ENCODE results near the gene POLD2.

Gene POLD2

DNA sequence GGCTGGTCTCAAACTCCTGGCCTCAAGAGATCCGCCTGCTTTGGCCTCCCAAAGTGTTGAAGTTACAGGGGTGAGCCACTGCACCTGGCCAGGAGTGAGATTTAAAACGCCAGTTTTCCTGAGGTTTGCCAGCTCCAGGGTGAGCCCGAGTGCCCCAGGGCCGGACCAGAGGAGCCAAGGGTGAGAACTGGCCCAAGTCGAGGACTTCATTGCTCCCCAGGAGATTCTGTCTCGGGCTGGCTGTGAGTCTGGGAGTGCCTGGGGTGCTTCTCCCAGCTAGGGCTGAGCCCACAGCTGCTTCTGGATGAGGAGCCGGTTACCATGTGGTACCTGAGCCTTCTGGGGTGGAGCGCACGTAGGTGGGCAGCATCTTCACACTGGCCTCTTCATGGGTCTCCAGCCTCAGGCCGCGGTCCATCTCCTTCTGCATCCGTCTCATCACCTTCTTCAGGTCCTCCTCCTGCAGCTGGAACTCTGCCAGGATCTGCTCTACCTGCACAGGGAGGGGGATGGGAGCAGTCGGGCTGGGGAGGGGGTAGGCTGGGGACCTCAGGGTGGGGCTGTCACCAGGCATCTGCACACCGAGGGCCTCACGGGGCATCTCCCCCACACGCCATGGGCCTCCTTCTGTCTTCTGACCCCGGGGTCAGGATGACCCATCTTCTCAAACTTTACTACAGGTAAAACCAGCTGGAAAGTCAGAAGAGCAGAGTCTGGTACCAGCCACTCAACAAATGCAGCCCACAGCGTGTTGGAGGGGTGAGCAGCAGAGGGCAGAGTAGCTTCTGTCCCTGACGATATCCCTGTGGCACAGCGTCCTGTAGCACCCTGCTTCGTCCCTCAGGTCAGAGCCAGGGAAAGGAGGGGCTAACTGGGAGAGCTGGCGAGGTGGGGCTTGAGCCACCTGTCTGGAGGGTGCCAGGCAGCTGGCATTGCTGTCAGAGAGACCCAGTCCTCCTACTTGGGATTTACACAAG, 29.9 kb upstream of the POLD2 start:
- DNase-seq (ENCODE audit: insufficient read length, low spot score), result no peak
- FAIRE-seq, result no peak

DNA sequence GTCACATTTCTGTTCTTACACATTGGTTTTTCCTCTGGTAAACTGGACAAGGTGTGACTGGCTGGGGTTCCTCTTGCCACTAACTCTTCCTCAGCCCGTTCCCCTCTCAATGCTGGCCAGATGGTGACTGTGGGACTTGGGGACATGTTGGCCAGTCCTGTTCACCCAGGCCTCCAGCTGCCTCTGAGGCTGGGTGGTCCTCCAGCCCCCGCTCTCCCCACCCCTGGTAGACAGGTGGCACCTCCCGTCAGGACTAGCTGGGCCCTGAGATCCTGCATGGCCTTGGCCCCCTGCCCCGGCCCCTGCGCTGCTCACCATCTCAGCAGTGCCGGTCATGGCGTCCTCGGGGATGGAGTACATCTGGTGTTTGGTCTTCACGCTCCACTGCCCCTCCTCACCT, 28.6 kb upstream of the POLD2 start:
- no peak for DNase-seq (ENCODE audit: insufficient read length, low spot score)
- no peak for FAIRE-seq

DNA sequence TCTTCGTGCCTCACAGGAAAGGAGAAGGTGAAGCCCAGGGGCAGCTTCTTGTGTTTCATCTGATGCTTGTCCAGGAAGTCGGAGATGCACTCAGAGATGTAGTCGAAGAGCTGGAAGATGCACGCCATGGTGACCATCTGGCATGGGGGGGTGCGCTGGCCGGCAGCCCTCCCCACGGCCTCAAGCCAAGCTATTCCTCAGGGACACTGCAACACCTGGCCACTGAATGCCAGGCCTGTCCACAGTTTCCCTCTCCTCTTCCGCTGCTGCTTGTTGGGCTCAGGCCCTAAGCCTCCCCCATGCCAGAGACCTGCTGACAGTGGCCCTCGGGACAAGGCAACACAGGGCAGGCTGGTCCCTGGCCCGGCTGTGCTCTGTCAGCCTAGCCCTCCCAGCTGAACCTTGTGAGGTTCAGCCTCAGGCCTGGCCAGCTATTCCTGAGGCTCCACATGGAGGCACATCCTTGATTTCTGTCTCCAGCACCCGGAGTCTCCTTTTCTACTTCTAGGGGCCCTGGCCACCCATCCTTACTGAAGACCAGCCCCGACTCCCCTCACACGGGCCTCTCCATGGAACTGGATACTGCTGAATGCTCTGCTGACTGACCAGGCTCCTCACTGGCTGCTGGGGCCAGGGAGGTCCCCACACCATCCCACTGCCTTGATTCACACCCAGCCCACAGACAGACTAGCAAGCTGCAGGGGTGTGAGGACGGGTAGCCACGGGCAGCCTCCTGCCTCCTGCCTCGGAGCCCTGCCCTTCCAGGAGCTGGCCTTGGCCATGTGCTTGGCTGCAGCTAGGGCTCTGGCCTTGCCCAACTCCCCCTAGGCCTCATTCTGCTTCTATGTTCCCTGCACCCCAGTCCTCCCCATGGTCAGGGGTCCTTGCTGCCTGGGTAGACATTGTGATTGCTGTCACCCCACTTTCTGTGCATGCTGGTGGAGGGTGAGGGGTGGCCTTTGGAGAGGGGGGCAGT, 27.9 kb upstream of the POLD2 start:
- FAIRE-seq, result no peak
- no peak for DNase-seq (ENCODE audit: insufficient read length, low spot score)

DNA sequence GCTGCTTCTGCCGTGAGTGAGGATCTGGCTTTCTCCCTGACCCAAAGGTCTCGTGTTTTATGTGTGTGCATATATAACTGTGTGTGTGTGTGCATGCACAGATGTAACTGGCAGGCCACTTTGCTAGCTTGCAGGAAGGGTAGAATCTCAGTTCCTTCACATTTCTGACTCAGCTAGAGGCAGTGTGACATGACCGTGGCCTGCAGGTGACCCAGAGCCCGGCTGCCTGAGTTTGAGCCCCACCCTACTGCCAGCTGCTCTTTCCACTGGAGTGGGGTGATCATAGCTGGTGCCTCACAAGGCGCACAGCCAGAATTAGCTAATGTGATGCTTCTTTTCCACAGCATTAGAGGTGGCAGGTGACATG, 27.1 kb upstream of the POLD2 start:
- DNase-seq (ENCODE audit: insufficient read length, low spot score) (no peak), FAIRE-seq (no peak)

DNA sequence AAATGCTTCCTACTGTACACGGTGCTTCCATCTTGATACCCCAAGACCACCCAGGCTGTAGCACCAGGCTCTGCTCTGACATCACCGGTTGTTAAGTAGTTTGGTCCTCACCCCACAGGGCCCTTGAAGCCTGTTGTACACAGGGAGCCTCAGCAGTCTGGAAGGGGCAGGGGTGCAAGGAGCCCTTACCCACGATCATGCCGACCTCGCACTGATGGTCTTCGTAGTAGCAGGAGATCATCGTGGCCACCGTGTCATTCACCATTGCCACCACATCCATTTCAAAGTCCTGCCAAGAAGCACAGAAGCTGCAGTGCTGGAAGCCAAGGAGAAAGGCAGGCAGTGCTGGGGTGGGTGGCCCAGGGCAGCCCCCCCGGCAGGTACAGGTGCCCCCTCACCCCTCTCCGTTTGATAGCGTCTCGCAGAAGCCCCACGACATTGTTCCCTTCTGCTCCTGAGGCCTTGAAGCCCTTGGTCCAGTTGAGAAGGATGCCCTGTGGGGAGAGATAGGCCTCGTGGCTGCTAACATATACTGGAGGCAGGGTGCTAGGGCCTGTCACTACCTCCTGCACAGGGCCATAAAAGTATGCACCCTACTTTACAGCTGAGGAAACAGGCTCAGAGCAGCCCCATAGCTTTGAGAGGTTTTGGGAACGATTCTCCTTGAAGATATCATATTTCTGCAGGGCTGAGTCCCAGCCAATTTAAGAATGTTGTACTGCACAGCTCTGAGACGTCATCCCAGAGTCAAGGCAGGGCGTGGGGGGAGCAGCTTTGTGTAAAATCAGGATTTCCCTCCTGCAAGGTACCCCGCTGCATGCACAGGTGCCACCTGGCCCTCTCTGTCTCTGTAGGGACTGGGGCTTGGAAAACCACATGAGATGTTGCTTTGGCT, 26.5 kb upstream of the POLD2 start:
- DNase-seq (ENCODE audit: insufficient read length, low spot score) (no peak), FAIRE-seq (peak; percentile 52)

DNA sequence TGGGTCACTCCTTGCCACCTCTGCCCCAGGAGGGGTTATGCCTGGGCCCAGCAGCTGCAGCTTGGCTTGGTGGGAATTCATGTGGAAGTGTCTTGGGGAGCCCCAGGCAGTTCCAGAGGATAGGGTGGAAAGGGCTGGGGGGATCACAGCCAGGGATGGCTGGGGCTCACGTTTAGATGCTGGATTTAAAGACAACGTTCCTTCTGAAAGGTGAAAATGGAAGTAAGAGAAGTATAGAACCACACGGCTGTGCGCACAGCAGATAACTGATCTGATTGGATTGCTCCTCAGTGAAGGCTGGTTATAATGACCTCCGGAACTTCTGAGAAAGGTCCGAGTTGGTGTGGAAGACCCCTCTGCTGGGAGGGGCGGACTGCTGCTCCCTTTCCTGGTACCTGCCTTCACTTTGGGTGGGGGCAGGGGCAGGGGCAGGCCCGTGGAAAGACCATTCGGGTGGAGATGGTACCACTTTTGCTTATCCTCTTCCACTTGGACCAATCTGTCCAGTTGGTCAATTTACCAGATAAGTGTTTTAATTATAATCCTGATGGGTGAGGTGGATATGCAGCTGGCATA, 25.7 kb upstream of the POLD2 start:
- FAIRE-seq, result no peak
- DNase-seq (ENCODE audit: insufficient read length, low spot score), result no peak

DNA sequence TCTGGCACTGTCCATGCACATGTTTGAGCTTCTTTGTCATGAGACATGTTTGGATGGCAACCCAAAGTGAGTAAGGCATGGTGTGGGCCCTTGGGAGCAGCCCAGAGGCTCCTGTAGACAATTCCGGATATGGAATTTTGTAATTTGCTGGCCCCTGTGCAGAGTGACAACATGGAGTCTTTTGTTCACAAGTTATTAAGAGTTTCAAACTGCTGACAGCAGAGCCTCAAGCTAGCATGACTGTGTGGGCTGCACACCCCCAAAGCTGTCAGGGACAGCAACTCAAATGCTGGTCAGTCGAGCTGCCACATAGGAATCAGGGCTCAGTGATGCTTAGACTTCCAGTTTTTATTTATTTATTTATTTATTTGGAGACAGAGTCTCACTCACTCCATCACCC, 24.8 kb upstream of the POLD2 start:
- DNase-seq (ENCODE audit: insufficient read length, low spot score) (no peak), FAIRE-seq (no peak)

DNA sequence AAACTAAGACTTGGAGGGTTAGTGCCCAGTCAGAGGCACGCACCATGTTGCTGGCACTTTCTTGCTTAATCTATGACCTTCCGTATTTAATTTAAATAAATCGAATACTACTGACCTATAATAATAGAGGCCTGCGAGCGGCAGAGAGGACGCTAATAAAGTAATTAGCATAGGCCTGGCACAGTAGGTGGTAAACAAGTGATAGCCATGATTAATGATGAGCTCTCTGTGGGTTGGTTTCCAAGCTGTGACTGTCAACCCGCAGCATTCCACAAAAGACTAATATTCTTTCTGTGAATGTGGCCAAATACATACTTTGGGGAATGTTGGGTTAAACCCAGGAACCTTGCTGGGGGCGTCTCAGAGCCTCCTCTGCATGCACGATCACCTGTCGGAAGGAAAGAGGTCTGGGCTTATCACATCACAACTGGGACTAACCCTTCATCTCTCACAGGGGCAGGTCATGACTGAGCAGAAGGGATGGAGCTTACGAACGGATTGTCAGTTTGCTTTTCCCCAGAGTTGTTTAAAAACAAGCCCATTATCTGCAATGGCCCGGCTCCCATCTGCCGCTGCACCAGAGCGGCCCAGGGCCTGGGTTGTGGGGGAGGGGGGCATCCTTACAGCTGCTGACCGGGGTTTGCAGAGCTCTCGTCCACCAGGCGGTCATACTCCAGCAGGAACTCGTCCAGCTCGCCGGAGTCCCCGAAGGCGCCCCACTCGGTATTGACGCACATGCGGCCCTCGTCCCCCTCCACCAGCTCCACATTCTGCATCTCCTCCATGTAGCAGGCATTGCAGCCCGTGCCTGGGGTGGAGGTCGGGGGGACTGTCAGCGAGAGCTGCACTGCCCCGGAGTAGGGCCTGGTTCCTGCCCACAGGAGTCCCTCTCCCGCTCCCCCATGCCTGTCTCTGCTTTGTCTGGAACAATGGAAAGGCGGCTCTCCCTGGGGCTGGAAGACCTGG, 24.0 kb upstream of the POLD2 start:
- DNase-seq (ENCODE audit: insufficient read length, low spot score) (no peak), FAIRE-seq (no peak)

DNA sequence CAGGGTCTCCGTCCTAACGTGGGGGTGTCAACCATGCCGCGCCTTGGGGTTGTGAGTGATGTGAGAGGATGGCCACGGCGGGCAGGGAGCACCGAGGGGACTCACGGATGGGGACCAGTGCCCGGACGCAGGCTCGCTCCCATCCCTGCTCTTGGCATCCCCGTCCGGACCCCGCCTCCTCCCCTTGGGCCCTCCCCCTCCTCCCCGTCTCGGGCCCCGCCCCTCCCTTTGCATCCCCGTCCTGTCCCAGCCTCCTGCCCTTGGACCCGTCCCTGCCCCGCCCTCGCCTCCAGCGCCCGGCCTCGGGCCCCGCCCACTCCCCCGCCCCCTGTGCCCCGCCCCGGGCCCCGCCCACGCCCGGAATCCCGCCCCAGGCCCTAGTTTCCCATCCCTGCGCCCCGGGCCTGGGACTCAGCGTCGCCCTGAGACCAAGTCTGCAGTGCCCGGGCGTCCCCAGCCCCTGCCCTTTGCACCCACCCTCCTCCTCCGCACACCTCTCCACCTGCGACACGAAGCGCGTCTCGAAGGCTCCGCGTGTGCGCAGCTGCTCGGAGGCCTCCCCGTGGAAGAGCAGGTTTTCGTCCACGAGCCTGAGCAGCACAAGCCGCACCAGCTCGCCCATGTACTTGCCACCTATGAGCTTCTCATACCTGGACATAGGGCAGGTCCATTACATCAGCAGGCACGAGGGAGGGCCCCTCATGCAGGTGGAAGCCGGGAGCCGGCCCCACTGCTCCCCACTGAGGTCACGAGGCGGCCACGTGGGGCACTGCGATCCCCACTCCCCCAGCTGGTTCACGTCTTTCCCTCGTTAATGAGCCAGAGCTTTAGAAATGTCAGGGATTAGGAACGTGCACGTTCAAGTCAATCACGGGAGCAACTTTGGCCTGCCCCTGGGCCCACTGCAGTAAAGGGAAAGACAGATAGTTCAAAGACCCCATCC, 22.9 kb upstream of the POLD2 start:
- DNase-seq (ENCODE audit: insufficient read length, low spot score) (peak; percentile 53), FAIRE-seq (peak; percentile 68)

DNA sequence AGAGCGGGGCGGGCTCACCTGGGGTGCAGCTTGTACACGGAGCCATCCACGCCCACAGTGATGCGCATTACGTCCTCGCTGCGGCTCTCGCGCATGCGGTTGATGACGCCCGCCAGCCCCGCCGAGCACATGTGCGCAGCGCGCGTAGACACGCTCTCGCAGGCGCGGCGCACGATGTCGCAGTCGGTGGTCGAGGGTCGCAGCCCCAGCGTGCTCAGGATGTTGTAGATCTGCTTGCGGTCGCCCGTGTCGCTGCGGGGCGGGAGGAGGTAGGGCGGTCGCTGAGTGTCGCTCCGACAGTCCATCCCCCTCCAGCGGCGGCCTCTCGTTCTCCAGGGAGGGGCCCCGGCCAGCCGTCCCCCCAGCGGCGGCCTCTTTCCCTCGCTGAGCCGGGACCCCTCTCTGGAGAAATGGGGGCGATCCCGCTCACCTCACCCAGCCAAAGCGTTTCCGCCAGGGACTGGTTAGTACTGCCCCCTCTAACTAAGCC, 22.2 kb upstream of the POLD2 start:
- DNase-seq (ENCODE audit: insufficient read length, low spot score), result no peak
- no peak for FAIRE-seq

DNA sequence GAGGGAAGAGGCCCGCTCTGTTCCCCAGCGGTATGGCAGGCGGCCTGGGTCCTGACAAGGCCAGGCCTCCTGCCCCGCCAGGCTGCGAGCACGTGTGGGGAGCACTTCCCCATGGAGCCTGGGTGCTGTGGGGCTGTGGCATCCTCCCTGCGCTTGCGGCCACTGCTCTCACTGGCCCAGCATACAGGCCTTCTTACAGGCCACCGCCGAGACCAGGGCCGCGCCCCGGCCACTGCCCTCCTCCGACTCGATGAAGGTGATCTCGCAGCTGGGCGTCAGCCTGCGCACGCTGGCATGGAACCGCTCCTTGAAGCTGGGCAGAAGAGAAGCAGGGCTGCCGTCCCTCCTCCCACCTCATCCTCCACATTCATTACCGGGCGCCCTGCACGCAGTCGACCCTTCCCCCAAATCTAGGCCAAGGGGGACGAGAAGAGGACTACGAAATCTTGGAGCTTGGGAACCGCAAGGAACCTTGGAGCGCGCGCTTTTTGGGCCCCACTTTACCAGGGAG, 21.7 kb upstream of the POLD2 start:
- no peak for FAIRE-seq
- DNase-seq (ENCODE audit: insufficient read length, low spot score), result no peak

DNA sequence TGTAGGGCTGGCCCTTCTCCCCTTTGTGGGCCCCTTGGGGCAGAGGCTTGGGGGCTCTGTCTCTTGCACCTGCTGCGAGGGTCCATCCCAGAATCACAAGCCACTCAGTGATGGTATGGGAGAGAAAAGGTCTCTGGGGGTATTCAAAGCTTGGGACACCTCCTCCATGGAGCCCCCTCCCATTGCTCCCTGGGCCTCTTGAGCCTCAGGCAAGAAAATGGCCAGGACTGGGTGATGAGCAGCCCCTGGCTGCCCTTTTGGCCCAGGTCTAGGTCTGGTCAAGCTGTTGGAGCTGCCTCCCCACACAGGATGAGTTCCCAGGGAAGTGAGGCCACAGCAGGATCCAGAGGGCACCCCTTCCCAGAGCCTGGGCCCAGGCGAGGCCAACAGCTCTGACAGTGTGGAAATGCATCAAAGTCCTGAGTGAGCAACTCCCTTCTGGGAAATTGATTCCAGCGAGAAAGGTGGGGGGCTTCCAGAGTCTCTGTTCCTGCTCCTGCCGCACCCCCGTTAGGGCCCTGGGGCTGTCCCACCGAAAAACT, 21.1 kb upstream of the POLD2 start:
- DNase-seq (ENCODE audit: insufficient read length, low spot score) (no peak), FAIRE-seq (no peak)

DNA sequence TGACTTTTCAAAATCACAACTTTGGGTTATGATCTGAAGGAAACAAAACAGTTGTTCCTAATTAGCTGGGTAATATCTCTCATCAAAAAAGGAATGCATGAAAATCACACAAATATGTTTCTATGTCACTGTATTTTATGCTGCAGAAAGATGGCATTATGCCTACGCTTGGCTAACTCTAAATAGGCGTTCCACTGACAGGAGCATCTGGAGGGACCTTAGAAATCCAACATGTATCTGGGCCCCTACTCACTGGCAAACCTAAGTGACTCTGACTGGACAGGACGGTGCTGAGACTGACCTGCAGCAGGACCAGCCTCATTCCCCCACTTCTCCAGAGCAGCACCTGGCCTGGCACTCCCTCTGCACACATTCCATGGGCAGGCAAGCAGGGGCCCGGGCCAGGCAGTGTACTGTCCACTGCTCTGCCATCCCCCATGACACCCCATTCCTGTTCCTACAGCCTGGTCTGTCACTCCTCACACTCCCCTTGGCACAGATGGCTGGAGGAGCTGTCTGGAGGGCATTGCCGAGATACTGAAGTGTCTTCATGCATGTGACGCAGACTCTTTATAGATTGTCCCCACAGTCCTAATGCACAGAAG, 20.4 kb upstream of the POLD2 start:
- FAIRE-seq, result no peak
- no peak for DNase-seq (ENCODE audit: insufficient read length, low spot score)

DNA sequence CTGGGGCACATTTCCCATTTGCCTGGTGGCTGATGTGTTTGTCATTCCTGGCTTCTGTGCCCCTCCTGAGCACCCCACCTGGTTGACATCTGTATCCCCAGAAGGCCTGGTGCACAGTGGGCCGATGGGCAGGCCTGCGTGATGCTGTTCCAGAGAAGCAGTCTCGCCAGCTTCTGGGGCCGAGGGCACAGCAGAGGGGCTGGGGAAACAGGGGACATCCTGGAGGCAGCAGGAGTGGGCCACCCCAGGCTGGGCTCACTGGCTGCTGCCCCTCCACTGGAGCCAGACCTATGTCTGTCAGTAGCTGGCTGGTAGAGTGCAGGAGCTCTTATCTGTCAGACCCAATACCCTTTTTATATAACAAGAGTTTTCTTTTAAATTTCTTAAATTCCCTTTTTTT, 18.7 kb upstream of the POLD2 start:
- no peak for FAIRE-seq
- DNase-seq (ENCODE audit: insufficient read length, low spot score), result no peak

DNA sequence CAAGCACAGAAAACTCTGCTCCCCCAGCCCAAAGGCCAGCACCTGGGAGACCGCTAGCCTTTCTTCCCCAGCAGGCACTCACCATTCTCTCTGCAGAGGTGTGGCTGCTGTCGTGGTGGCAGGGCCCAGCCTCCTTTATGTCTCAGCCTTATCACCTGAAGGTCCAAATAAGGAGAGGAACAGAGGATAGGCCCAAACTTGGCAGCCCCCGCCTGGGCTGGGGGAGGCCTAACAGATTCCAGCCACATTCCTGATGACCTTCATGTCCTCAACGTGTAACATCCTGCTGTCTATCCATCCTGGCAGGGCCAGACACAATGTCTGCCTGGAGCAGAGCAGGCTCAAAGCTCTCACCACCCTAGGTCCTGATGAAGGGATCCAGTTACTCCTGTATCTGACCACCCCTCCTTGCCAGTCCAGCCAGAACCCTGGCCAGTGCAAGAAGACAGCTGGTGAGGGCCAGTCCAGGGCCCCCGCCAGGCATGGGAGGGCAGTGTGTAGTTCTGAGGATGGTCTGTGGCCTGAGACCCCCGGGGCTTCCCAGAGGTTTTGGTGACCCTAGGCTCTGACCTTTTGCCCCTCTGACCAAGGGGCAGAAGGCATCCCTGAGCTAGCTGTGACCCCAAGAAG, 18.0 kb upstream of the POLD2 start, which contains the start of gene MYL7:
MYL7 (minus strand) TSS at position 112 of the 630 bp plus-strand sequence; CDS start at position 85, 27 bp downstream.
- FAIRE-seq, result no peak
- DNase-seq (ENCODE audit: insufficient read length, low spot score), result no peak

DNA sequence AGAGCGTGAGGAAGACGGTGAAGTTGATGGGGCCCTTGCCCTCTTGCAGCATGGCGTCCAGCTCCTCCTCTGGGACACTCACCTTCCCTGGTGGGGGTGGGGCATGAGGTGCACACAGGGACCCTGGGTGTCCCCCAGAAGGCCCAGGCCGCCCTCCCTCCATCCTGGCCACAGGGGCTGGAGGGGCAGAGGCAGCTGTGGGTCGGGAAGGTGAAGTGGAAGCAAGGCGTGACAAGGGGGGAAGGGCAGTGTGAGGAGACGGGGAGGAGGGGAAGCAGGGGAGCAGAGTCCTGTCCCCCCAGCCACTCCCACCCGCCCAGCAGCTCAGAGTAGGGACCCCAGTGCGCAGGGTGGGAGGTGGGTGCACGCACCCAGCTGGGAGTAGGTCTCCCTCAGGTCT, 17.0 kb upstream of the POLD2 start:
- FAIRE-seq, result no peak
- no peak for DNase-seq (ENCODE audit: insufficient read length, low spot score)

Measured in HTR-8/SVneo (cell line).